Measurements from ENCODE around the gene GAS2. TPM values are rescaled to one million over a fixed set of nuclear protein-coding genes. Genes with fewer than 3 reads are reported as not detected.

GAS2 gene
- total RNA-seq, 1 donor from 2014 or later: 0.88 TPM

DNA sequence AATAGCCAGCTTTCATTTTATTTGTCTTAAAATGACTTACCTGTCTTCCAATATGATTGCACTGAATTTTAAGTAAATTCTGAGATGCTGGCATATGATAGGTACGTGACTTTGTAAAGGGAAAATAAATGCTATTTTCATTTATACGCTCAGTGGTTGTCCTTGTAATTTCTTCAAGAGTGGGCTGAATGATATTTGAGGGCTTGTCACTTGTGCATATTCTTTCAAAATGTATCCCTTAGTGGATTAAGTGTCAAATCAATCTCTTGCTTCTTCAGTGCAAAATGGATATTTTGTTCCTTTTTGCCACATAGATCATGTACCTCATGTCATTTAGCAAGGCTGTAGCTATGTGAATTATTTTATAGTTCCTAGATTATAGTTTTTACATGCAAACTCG, 56.9 kb downstream of the GAS2 start:
- DNase-seq (ENCODE audit: extremely low read depth, low read depth, low spot score): no peak

DNA sequence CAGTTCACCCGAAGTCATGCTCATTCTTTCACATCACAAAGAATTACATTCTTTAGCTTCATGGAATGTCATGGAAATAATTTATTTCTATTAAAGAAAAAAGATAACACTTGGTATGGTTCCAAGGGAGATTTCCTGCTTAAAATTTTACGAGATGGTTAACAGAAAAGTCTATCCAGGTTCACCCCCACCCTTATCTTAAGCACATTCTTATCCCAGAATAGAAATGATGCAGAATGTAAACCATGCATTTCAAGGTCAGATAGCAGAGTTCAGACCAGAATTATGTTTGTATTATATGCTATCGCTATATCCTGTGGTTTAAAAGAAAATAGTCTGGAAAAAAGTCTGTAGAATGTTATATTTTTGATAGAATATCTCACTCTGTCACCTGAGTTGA, 58.7 kb downstream of the GAS2 start:
- no peak for DNase-seq (ENCODE audit: extremely low read depth, low read depth, low spot score)

DNA sequence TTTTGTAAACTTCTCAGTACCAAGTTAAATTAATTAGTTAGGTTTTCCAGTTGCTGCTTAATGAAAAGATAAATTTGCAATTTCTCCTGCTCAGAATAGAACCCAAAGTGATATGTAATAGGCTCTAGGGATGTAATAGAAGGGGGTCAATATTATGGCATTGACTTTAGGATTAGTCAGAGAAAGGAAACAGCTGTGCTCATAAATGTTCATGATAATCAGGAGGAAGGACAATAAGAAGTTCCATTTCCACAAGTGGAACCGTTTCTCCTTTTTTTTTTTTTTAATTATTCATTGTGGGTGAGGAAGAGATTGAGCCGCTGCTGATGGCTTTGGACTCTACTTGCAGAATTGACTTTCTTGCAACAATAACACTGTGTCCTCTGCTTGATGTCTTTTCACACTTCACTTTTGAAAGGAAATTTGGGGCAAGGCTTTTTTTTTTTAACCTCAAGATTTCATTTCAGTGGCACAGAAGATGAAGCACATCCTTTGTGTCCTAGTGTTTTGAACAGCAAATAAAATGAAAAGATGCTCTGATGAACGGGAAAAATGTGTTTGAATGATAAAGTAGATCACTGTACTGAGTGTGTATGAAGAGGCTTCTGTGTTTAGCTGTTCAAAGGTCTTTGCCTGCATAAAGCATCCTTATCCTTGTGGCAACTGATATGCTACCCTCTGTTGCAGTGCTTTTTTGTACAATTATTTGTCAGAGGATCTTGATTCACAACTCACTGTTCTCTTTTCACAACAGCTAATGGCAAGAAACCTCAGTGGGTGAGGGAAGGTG, 62.4 kb downstream of the GAS2 start:
- no peak for DNase-seq (ENCODE audit: extremely low read depth, low read depth, low spot score)

DNA sequence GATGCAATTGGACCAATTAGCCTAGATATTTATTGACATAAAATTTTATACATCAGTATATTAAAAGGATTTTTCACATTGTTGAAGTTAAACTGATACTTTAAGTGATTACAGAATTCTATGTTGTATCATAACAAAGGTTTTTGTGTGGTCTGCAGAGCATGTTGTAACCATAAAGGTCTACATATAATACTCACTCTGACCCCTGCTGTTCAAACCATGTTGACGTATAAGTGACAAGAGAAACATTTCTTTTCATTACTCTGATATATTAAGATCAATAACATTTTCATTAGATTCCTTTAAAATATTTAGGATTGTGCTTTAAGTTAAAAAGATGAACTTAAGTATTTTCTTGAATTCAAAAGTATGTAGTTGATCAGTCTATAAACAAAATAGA, 63.9 kb downstream of the GAS2 start:
- DNase-seq (ENCODE audit: extremely low read depth, low read depth, low spot score): no peak

DNA sequence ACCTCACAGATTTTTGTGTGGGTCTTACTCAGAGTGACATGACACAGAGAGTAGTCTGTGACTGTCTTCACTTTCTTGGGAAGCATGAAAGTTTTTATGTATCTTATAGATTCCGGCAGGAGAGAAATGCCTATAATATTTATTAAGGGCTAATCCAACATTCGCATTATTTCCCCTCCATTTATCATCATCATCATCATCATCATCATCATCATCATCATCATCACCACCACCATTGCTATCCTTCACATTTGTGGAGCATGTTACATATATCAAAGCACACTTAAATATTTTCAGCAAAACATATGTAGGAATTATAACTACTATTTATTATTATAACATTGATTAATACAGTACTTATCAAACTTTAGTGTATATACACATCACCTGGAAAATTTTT, 66.2 kb downstream of the GAS2 start:
- no peak for DNase-seq (ENCODE audit: extremely low read depth, low read depth, low spot score)

DNA sequence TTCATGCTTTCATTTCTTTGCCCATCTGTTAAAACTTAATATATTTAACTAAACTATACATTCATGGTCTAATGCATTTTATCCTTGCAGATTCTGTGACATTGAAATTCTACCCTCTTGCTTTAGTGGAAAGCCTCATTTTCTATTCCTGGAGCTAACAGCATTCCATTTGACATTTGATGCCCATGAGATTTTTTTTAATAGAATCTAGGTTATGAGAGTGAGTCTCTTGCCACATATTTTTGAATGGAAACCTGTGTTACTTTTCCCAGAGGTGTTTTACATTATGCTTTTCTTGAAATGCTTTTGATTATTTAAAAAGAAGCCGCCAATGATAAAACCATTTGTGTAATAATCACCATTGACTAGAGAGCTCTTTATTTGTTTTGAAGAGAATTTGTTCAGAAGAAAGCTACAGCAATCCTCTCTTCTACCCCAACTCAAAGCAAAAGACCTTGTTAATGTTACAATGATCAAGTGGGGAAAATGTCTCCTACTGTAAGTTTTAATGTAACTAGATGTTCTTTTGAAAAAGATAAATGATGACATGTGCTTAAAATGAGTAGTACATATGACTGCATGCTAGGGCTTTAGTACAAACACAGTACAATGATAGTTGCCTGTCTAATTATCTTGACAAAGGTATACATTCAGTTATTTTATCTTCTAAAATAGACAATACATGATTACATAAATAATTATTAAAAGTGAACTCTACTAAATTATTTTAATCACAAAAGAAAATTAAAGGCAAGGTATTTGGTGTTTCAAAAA, 67.3 kb downstream of the GAS2 start:
- no peak for DNase-seq (ENCODE audit: extremely low read depth, low read depth, low spot score)

DNA sequence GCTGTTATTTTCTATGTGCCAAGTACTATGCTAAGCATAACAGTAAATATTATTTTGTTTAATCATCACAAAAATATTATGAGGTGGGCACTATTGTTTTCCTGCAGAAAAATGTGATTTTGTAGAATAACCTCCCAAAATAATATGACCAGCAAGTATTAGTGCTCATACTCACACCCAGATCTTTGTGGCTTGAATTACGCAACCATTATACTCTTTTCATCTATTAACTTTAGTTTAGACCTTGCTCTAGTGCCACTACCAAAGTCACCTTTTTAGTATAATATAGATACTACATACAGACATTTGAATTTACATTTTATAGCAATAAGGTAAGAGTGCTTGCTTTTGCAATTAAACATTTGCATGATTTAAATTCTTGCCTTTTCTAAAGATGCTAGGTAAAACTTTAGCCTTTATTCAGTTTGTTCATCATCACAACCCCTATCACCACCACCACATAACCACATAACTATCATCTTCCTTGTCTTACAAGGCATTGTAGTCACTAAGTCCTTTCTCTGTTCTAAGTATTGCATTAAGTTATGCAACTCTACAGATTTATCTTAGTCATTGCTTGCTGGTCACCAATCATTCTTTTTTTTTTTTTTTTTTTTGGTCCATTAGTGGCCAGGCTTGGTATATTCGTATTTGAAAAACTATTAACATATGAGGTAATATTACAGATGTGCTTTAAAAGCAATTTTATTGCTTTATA, 68.4 kb downstream of the GAS2 start:
- no peak for DNase-seq (ENCODE audit: extremely low read depth, low read depth, low spot score)

DNA sequence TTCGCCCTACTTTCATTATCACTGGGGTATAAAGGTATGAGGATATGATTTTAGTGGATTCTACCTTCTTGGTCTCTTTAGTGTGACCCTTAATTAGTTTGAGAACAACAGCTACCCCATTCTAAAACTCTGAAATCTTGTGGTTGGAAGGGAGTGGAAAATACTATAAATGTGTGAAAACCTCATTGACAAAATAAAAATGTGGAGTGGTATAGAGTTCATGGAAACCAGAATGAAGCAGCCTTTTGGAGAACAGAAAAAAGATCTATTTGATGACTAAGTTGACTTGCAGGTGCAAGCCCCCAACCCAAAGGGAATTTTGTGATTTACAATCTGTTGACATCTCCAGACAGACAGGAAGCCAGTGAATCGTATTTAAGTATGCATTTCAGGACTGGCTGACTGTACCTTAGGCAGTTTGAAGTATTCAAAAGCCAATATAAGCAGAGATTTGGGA, 75.8 kb downstream of the GAS2 start:
- DNase-seq (ENCODE audit: extremely low read depth, low read depth, low spot score): no peak

DNA sequence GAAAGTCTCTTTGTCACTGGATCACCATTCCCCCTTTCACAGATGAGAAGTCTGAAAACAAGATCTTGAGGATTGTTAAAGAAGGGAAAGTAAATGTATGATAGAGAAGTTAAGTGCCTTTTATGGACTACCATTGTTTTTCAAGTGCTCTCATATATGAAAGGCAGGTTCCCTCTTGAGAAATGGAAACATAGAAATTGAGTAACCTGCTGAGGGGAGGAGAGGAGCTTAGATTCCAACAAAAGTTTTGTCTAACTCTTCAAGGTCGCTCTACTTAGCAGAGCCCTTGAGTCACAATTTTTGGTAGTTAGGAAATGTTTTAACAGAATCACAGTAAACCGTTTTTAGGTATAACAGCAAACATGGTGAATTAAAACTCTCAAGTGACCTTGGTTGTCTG, 83.1 kb downstream of the GAS2 start:
- no peak for DNase-seq (ENCODE audit: extremely low read depth, low read depth, low spot score)

DNA sequence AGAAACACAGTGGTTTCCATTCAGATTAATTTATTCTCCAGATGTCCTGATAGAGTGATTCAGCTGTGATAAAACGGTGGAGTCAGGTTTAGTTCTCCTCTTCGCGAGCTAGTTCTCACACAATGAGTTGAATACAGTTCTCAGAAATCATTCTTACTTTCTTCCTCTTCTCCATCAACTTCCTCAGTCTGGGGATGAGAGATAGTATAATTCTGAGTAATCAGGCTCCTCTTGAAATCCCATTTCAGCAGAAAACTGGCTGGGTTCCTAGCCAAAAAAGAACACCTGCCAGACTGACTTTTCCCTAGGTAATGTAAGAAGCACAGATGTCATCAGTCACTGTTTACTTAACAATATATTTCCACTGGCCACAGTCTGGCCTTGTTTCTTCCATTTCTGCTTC, 86.5 kb downstream of the GAS2 start:
- DNase-seq (ENCODE audit: extremely low read depth, low read depth, low spot score): no peak

DNA sequence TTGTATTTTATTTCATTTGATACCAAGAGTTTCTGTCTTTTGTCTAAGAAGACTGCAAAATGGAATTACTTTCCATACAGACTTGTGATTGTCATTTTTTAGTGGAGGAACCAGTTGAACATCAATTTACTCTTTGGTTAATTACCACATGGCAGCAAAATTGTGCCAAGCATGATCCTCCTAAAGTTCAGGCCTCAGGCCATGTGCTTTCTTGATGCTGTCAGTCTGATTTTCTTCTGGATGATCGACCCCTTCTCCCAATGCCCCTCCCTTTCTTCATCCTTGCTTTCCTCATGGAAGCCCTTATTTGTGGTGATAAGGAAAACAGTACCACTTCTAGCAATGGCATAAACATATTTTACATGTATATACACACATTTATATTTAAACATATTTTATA, 87.0 kb downstream of the GAS2 start:
- DNase-seq (ENCODE audit: extremely low read depth, low read depth, low spot score): no peak

DNA sequence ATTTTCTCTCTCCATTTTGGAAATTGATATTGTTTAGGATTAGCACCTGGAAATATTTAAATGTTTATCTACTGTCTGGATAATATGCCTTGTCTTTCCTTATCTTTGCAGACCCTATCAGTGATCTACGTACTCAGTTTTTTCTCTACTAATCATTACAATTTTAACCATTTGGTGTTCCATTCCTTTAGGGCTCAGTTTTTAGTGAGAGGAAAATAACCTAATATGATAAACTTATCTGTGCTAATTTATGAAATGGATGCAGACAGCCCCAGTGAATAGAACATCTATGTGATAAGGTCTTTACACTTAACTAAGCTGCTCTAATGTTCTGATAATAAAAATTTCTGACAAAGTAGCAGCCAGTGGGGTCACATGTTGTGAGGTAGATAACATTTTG, 94.7 kb downstream of the GAS2 start:
- DNase-seq (ENCODE audit: extremely low read depth, low read depth, low spot score): no peak

DNA sequence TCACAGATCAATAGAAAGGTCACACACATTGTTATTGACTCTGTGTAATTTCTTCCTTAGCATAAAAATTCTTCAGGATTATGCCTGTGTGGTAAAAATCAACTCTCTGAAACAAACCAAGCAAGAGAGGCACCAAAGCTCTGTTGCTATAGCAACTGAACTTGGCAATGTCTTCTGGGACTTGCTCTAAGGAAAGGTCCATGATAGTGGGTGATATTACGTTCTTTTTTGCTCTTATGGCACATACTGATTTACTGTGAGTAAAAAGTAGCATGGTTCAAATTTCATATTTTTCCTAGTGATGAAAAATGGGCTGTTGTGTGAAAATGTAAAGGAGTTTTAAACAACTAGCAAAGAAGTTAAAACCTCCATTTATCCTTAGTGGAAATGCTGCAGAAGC, 96.8 kb downstream of the GAS2 start:
- DNase-seq (ENCODE audit: extremely low read depth, low read depth, low spot score): no peak

DNA sequence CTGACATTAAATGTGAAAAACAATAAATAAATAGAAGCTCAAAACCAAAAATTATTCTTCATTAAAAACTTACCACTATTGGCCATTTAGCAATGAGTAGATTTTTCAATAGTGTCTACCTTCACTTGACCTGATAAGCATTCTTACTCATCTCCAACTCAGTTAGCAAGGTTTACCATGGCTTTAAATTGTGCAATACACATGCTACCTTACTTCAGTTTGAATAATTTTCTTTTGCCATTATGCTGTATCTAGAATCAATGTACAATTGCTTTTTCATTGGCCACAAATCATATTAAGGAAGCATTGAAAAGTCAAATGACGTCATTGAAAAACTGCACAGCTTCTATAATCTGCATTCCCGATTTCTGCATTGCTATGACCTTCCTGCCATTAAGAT, 98.3 kb downstream of the GAS2 start:
- DNase-seq (ENCODE audit: extremely low read depth, low read depth, low spot score): no peak

DNA sequence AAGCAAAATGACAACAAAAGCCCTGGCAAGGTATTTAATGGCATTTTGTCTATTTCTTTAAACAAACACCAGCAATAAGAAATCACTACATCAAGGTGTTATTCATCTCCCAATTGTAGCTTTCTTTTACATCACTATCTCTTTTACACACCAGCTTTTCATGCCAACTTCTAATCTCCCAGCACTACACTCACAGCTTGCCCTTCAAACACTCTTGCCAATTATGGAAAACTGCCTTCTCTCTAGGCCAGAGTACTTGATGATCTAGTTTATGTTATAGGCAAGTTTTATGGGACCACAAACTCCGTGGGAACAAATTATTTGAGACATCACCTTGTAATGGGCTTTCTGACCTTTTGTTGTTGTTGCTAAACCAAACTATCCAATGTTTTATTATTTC, 101.9 kb downstream of the GAS2 start:
- DNase-seq (ENCODE audit: extremely low read depth, low read depth, low spot score): no peak

DNA sequence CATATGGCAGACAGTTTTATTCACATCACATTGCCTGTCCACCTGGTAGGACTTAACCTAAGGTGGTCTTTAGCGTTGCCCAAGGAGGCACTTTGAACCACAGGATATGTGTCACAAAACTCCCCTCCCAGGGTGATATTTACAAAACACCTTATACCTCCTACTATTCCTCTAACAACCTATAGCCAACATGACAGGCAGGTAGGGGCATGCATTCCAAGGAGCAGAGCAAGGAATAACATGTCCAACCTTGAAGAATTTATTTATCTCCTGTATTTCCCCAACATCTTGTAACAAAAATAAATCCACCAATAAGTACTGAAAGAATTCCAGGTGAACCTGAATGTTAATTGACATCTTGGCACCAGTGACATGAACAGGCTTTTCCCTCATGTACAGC, 102.7 kb downstream of the GAS2 start:
- no peak for DNase-seq (ENCODE audit: extremely low read depth, low read depth, low spot score)

DNA sequence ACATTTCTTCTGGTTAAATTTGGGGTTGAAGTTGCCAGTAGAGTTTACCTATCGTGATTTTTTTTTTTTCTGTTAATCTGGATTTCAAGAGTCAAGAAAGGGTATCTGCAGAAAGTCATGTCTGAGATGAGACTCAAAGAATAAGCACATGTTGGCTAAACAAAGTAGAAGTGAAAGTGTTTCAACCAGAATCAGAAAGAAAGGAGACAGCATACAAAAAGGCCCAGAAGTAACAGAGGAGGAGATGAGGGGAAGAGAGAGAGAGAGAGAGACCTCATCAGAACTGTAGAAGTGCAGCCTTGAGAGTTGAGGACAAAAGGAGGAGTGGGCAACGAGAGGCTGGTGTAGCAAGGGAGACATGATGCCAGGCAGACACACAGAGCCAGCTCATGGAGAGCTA, 108.3 kb downstream of the GAS2 start:
- DNase-seq (ENCODE audit: extremely low read depth, low read depth, low spot score): no peak

DNA sequence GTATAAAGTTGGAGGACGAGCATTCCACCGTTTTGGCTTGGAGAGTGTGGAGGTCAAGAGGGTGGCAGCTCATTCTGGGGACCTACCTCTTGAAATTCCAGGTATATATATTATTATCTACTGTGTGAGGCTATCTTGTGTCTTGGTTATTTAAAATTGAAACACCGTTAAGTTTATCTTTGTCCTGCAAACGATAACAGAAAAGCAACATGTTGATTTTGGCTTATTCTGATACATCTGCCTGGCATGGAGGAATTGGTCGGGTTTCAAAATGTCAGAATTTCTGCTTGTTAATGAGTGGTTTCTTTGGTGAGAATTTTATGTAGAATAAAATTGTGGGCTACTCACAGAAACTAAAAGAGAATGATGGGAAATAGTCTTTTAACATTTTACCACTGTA, 108.8 kb downstream of the GAS2 start:
- DNase-seq (ENCODE audit: extremely low read depth, low read depth, low spot score): no peak

DNA sequence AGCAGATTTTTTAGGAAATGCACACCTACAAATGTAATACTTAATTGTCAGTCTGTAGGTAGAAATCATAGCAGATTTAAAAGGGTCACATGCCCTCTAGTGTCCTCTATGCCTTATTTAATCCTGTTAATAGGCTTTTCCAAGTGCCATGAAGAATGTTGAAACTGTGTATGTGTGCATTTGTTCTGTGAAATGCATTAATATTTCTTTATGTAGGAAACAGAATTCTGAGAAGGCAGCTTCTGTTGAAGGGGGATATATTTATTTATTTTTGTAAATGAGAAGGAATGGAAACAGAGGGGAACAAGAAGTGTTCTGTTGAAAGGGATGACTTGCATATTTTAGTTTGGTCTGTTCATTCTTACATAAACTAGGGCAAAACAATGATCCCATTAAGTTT, 112.2 kb downstream of the GAS2 start:
- DNase-seq (ENCODE audit: extremely low read depth, low read depth, low spot score): no peak

DNA sequence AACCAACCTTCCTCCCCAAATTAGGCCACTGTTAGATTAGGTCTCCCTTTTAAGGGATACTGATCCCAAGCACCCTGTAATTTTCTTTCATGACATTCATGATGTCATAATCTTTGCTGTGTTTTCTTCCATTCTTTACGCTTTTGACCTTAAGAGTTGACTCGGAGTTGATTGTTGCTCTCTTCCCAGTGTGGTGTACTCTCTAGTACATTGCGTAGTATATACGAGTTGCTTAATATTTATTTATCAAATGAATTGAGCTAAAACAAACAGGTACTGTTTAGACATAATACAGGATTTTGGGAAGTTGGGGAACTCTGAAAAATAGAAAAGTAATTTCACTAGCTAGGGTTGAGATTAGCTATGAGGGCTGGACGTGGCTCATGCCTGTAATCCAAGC, 113.4 kb downstream of the GAS2 start:
- no peak for DNase-seq (ENCODE audit: extremely low read depth, low read depth, low spot score)

DNA sequence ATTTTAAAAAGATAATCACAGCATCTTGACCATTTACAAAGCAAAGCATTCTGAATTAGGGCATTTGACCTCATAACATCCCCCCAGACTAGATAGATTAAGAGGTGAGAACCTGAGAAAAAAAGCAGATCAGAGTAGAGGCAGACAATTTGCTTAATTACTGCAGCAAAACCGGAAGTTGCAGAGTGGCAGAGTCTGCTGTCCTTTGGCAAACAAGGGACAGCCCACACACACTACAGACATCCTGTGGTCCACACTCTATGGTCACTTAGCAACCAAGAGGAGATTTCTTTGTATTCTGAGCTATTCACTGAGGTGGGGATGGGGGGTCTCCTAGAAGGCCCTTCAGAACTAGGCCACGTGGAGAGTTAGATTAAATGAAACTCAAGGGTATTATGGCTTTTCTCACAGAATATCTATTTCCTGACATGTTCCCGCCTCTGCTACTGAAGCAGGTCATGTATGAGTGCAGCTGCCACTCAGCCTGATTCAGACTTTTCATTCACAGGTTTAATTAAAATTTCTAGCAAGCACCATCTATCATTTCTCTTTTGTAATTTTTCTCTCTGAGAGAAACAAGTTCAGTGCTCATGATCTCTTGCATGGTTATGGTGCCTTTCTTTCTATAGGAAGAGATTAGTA, 114.7 kb downstream of the GAS2 start:
- DNase-seq (ENCODE audit: extremely low read depth, low read depth, low spot score): no peak
